GM12801 (cell line): ENCODE measurements around the gene KCNK16.

ENCODE experiments used
- CTCF ChIP-seq: IDR thresholded peaks from one replicate; pipeline ENCODE4 v1.5.1; 2011; ENCODE audit warnings: control low read depth; ENCODE audit not compliant: insufficient read length; ENCODE audit errors: extremely low read depth

The KCNK16 gene

GRCh38 chr6:39330057-39330456 is 7.6 kb upstream of the KCNK16 start:
- no peak for TF ChIP-seq CTCF

- TF ChIP-seq CTCF, result no peak
These were observed 5.6 kb upstream of the KCNK16 start for GRCh38 chr6:39328066-39328465.

- no peak for TF ChIP-seq CTCF
These were observed 5.0 kb upstream of the KCNK16 start for GRCh38 chr6:39327507-39327906.

- no peak for TF ChIP-seq CTCF
These were observed 741 bp downstream of the KCNK16 start for GRCh38 chr6:39321761-39322160.

GRCh38 chr6:39320363-39320984 is 2.0 kb downstream of the KCNK16 start:
- TF ChIP-seq CTCF, result no peak

GRCh38 chr6:39319621-39320362 is 2.7 kb downstream of the KCNK16 start:
- no peak for TF ChIP-seq CTCF

- TF ChIP-seq CTCF, result no peak
These were observed 5.2 kb downstream of the KCNK16 start for GRCh38 chr6:39317256-39317655.
